MM.1S (cell line): ENCODE results near the gene IL1R2.

Source experiments
- DNase-seq: peaks from one replicate; pipeline ENCODE4 v3.0.0-alpha.2; 2015
- H2AFZ ChIP-seq: fragments of 300-600 bp; sonication (generic); 2 replicates; pipeline ENCODE4 v1.6.0; 2016; ENCODE audit warnings: antibody characterized with exemption, low read length
- H3F3A ChIP-seq: fragments of 300-600 bp; sonication (generic); 2 replicates; pipeline ENCODE4 v1.6.1; 2016; ENCODE audit warnings: mild to moderate bottlenecking, antibody characterized with exemption, low read length, moderate library complexity, mixed read lengths; ENCODE audit not compliant: insufficient read depth
- H3K27ac ChIP-seq: fragments of 300-600 bp; sonication (generic); 2 replicates; pipeline ENCODE4 v1.5.1; 2016; ENCODE audit warnings: mild to moderate bottlenecking, low read length
- H3K27me3 ChIP-seq: fragments of 300-600 bp; sonication (generic); replicated peaks from 2 replicates; pipeline ENCODE4 v1.6.0; 2016; ENCODE audit warnings: low read length; ENCODE audit not compliant: insufficient read depth
- H3K36me3 ChIP-seq: fragments of 300-600 bp; sonication (generic); replicated peaks from 2 replicates; pipeline ENCODE4 v1.6.1; 2016; ENCODE audit warnings: mild to moderate bottlenecking, low read length, mixed read lengths; ENCODE audit not compliant: insufficient read depth
- H3K4me1 ChIP-seq: fragments of 300-600 bp; sonication (generic); 2 replicates; pipeline ENCODE4 v1.6.1; 2016; ENCODE audit warnings: low read length, mixed read lengths
- H3K4me2 ChIP-seq: fragments of 300-600 bp; sonication (generic); 2 replicates; pipeline ENCODE4 v1.6.0; 2016; ENCODE audit warnings: low read depth, low read length
- H3K4me3 ChIP-seq: fragments of 300-600 bp; sonication (generic); 2 replicates; pipeline ENCODE4 v1.5.1; 2016; ENCODE audit warnings: low read length, mixed read lengths
- H3K79me2 ChIP-seq: fragments of 300-600 bp; sonication (generic); 2 replicates; pipeline ENCODE4 v1.6.1; 2016; ENCODE audit warnings: mixed run types, low read length, mixed read lengths
- H3K9ac ChIP-seq: fragments of 300-600 bp; sonication (generic); 2 replicates; pipeline ENCODE4 v1.6.1; 2016; ENCODE audit warnings: low read length, mixed read lengths
- H3K9me2 ChIP-seq: fragments of 300-600 bp; sonication (generic); replicated peaks from 2 replicates; pipeline ENCODE4 v1.6.1; 2016; ENCODE audit warnings: mild to moderate bottlenecking, low read length, mixed read lengths; ENCODE audit not compliant: insufficient read depth
- H3K9me3 ChIP-seq: fragments of 300-600 bp; sonication (generic); replicated peaks from 2 replicates; pipeline ENCODE4 v1.6.1; 2016; ENCODE audit warnings: mild to moderate bottlenecking, low read length, mixed read lengths; ENCODE audit not compliant: insufficient read depth
- H4K20me1 ChIP-seq: fragments of 300-600 bp; sonication (generic); 2 replicates; pipeline ENCODE4 v1.6.1; 2016; ENCODE audit warnings: mild to moderate bottlenecking, low read length, moderate library complexity, mixed read lengths; ENCODE audit not compliant: insufficient read depth
- CTCF ChIP-seq: fragments of 300-600 bp; sonication (generic); IDR thresholded peaks from 2 replicates; pipeline ENCODE4 v1.5.1; 2016; ENCODE audit warnings: antibody characterized with exemption, low read length, mixed read lengths
- EZH2 ChIP-seq: fragments of 300-600 bp; sonication (generic); optimal IDR thresholded peaks from 2 replicates; pipeline ENCODE3; 2017; ENCODE audit warnings: low read depth, mild to moderate bottlenecking, antibody characterized with exemption, low read length, mixed read lengths
- EZH2phosphoT487 ChIP-seq: fragments of 300-600 bp; sonication (generic); IDR thresholded peaks from 2 replicates; pipeline ENCODE4 v1.6.1; 2018; ENCODE audit warnings: antibody characterized with exemption, low read length

Gene IL1R2

GRCh38 chr2:102012061-102012614 is 20.4 kb downstream of the IL1R2 start:
- H3K4me2 ChIP-seq = no peak overlapping the region
- no peak overlapping the region for H3K4me3 ChIP-seq
- no peaks in the 10 kb centered on the region for H3K9me2 ChIP-seq
- no peaks in the 10 kb centered on the region for H3K9me3 ChIP-seq
- H3K9ac ChIP-seq = no peak overlapping the region
- no peak for DNase-seq
- no peaks in the 10 kb centered on the region for H3K79me2 ChIP-seq
- no peak overlapping the region for H2AFZ ChIP-seq
- H3F3A ChIP-seq = no peaks in the 10 kb centered on the region
- no peaks in the 10 kb centered on the region for H4K20me1 ChIP-seq
- H3K27me3 ChIP-seq = no peaks in the 10 kb centered on the region
- no peaks in the 10 kb centered on the region for H3K4me1 ChIP-seq
- H3K27ac ChIP-seq = no peak overlapping the region
- H3K36me3 ChIP-seq = no peaks in the 10 kb centered on the region
- TF ChIP-seq EZH2phosphoT487 (no peak), EZH2 (no peak), CTCF (no peak)

- H3K4me2 ChIP-seq = no peak overlapping the region
- DNase-seq = no peak
- no peak overlapping the region for H3K4me3 ChIP-seq
- no peaks in the 10 kb centered on the region for H3K9me3 ChIP-seq
- no peaks in the 10 kb centered on the region for H3K4me1 ChIP-seq
- no peak overlapping the region for H2AFZ ChIP-seq
- H3K27me3 ChIP-seq = no peaks in the 10 kb centered on the region
- H3K9me2 ChIP-seq = no peaks in the 10 kb centered on the region
- H3K27ac ChIP-seq = no peak overlapping the region
- TF ChIP-seq EZH2phosphoT487 (no peak), CTCF (no peak)
- no peaks in the 10 kb centered on the region for H3F3A ChIP-seq
- H4K20me1 ChIP-seq = no peaks in the 10 kb centered on the region
- no peaks in the 10 kb centered on the region for H3K36me3 ChIP-seq
- H3K79me2 ChIP-seq = no peaks in the 10 kb centered on the region
- H3K9ac ChIP-seq = no peak overlapping the region
These were observed 21.7 kb downstream of the IL1R2 start for GRCh38 chr2:102013206-102014040.

- no peak for DNase-seq
- H3K4me2 ChIP-seq = no peak overlapping the region
- no peak for TF ChIP-seq EZH2
- no peak for TF ChIP-seq CTCF
- TF ChIP-seq EZH2phosphoT487 = no peak
These were observed 22.2 kb downstream of the IL1R2 start for GRCh38 chr2:102014041-102014345.

More at GRCh38 chr2:102014041-102014345, 22.2 kb downstream of the IL1R2 start:
- Histone ChIP-seq H3K27ac (no peak overlapping the region), H3F3A (no peaks in the 10 kb centered on the region), H3K9me2 (no peaks in the 10 kb centered on the region), H3K4me3 (no peak overlapping the region), H3K9ac (no peak overlapping the region), H3K79me2 (no peaks in the 10 kb centered on the region), H3K4me1 (no peaks in the 10 kb centered on the region), H3K27me3 (no peaks in the 10 kb centered on the region), H3K36me3 (no peaks in the 10 kb centered on the region), H4K20me1 (no peaks in the 10 kb centered on the region), H3K9me3 (no peaks in the 10 kb centered on the region), H2AFZ (no peak overlapping the region)
